Measurements from ENCODE around the gene NOP10.

GRCh38 chr15:34327906-34328305 is 15.0 kb downstream of the NOP10 start:
- TF ChIP-seq, protein P1, sequence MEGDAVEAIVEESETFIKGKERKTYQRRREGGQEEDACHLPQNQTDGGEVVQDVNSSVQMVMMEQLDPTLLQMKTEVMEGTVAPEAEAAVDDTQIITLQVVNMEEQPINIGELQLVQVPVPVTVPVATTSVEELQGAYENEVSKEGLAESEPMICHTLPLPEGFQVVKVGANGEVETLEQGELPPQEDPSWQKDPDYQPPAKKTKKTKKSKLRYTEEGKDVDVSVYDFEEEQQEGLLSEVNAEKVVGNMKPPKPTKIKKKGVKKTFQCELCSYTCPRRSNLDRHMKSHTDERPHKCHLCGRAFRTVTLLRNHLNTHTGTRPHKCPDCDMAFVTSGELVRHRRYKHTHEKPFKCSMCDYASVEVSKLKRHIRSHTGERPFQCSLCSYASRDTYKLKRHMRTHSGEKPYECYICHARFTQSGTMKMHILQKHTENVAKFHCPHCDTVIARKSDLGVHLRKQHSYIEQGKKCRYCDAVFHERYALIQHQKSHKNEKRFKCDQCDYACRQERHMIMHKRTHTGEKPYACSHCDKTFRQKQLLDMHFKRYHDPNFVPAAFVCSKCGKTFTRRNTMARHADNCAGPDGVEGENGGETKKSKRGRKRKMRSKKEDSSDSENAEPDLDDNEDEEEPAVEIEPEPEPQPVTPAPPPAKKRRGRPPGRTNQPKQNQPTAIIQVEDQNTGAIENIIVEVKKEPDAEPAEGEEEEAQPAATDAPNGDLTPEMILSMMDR (IDR thresholded peaks at IDR 0.05) = no peak
- no peak for TF ChIP-seq POLR2A (IDR thresholded peaks at IDR 0.05)

Data from adrenal gland (tissue), 5 donors.